Gastroesophageal sphincter (tissue), 3 donors: ENCODE measurements around the gene STK35.

Experiments used
- EP300 ChIP-seq: sonication (generic); formaldehyde crosslinking; IDR thresholded peaks from one replicate; pipeline ENCODE4 v1.6.1; 2017; ENCODE audit warnings: antibody characterized with exemption, mild to moderate bottlenecking
- POLR2A ChIP-seq, 2 donors: fragments of 450-650 bp; IDR thresholded peaks; one replicate each; pipeline ENCODE4 v1.6.1; 2017; ENCODE audit warnings: antibody characterized with exemption in 2 of 2, mild to moderate bottlenecking in 2 of 2, moderate library complexity in 1 of 2
- POLR2AphosphoS5 ChIP-seq: sonication (generic); formaldehyde crosslinking; IDR thresholded peaks from one replicate; pipeline ENCODE4 v1.6.1; 2017; ENCODE audit warnings: antibody characterized with exemption
- TF ChIP-seq, protein P1 (sequence below), 4 experiments: fragments of 200-600 bp in 2 of 4; fragments of 450-650 bp in 2 of 4; sonication (generic) in 1 of 4; IDR thresholded peaks; one replicate each; pipeline ENCODE4 v1.5.1; 2017 to 2019; ENCODE audit warnings: antibody characterized with exemption in 4 of 4, mild to moderate bottlenecking in 2 of 4, moderate library complexity in 2 of 4

DNA sequence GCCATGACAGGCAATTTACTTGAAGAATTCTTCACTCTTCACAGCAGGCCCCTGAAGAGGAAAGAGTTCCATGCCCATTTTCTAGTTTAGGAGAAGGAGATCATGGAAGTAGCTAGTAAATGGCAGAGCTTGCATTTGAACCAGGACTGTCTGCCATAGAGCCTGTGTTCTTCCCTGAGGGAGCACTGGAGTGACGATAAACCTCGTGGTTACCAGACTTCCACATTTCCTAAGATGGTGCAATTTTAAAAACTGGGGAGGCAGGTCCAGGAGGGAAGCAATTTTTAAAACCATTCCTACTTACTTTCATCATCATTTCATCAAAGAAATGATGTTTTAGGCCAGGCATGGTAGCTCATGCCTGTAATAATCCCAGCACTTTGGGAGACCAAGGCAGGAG, 36.8 kb downstream of the STK35 start:
- TF ChIP-seq, protein P1, sequence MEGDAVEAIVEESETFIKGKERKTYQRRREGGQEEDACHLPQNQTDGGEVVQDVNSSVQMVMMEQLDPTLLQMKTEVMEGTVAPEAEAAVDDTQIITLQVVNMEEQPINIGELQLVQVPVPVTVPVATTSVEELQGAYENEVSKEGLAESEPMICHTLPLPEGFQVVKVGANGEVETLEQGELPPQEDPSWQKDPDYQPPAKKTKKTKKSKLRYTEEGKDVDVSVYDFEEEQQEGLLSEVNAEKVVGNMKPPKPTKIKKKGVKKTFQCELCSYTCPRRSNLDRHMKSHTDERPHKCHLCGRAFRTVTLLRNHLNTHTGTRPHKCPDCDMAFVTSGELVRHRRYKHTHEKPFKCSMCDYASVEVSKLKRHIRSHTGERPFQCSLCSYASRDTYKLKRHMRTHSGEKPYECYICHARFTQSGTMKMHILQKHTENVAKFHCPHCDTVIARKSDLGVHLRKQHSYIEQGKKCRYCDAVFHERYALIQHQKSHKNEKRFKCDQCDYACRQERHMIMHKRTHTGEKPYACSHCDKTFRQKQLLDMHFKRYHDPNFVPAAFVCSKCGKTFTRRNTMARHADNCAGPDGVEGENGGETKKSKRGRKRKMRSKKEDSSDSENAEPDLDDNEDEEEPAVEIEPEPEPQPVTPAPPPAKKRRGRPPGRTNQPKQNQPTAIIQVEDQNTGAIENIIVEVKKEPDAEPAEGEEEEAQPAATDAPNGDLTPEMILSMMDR (IDR thresholded peaks at IDR 0.05), result no peak
- TF ChIP-seq EP300 (no peak), POLR2AphosphoS5 (no peak), POLR2A (IDR thresholded peaks at IDR 0.05) (no peak)
